WTC11 (cell line): ENCODE results near the gene PPP4R2. TPM values are rescaled to one million over a fixed set of nuclear protein-coding genes. Genes with fewer than 3 reads are reported as not detected.

ENCODE experiments used
- ATAC-seq: fragments of 200-7000 bp; cut with Tn5 transposase; 2 replicates; pipeline ENCODE4 v1.10.0; 2021; ENCODE audit warnings: mild to moderate bottlenecking, moderate library complexity
- CTCF ChIA-PET: fragments of 300-600 bp; sonication (Branson Sonifier 250); formaldehyde crosslinking; loops from one replicate; lab custom pipeline; 2021; ENCODE audit warnings: antibody characterized with exemption; lab: Charles Lee
- POLR2A ChIA-PET: fragments of 350-600 bp; sonication (Branson Sonifier 250); formaldehyde crosslinking; loops from one replicate; lab custom pipeline; 2021; ENCODE audit warnings: antibody characterized with exemption; lab: Charles Lee
- DNase-seq: peaks from one replicate; pipeline ENCODE4 v3.0.0; 2021; ENCODE audit warnings: low spot score
- H3K27ac Mint-ChIP-seq: 2 replicates; pipeline ENCODE4 v1.8.0; 2021; ENCODE audit warnings: mixed read lengths
- H3K27me3 Mint-ChIP-seq: 2 replicates; pipeline ENCODE4 v1.8.0; 2021; ENCODE audit warnings: low read depth, mild to moderate bottlenecking, moderate library complexity, mixed read lengths
- H3K36me3 Mint-ChIP-seq: 2 replicates; pipeline ENCODE4 v1.8.0; 2021; ENCODE audit warnings: mixed read lengths
- H3K4me1 Mint-ChIP-seq: 2 replicates; pipeline ENCODE4 v1.8.0; 2022; ENCODE audit warnings: mixed read lengths
- H3K4me3 Mint-ChIP-seq: 2 replicates; pipeline ENCODE4 v1.8.0; 2021; ENCODE audit warnings: mild to moderate bottlenecking, moderate library complexity, mixed read lengths
- H3K9me3 Mint-ChIP-seq: 2 replicates; pipeline ENCODE4 v1.8.0; 2021; ENCODE audit warnings: mixed read lengths
- AFF4 ChIP-seq: sonication (generic); formaldehyde crosslinking; IDR thresholded peaks from 2 replicates; pipeline ENCODE4 v1.8.1; 2023; ENCODE audit warnings: mild to moderate bottlenecking, missing genetic modification reagents, borderline replicate concordance
- ATF3 ChIP-seq: sonication (generic); formaldehyde crosslinking; conservative IDR thresholded peaks from 2 replicates; pipeline ENCODE4 v1.8.1; 2022; ENCODE audit warnings: mild to moderate bottlenecking, missing genetic modification reagents
- ELF4 ChIP-seq: sonication (generic); formaldehyde crosslinking; IDR thresholded peaks from 2 replicates; pipeline ENCODE4 v1.8.1; 2022; ENCODE audit warnings: low read depth, mild to moderate bottlenecking, moderate library complexity, missing genetic modification reagents
- ERG ChIP-seq: fragments of 250-450 bp; sonication (Bioruptor Pico); IDR thresholded peaks from 2 replicates; pipeline ENCODE4 v1.8.0; 2021; ENCODE audit warnings: mild to moderate bottlenecking
- ESRRA ChIP-seq: sonication (generic); formaldehyde crosslinking; IDR thresholded peaks from 2 replicates; pipeline ENCODE4 v1.8.1; 2022; ENCODE audit warnings: mild to moderate bottlenecking, missing genetic modification reagents, borderline replicate concordance
- FOXK1 ChIP-seq: sonication (generic); formaldehyde crosslinking; IDR thresholded peaks from 2 replicates; pipeline ENCODE4 v1.8.0; 2022; ENCODE audit warnings: mild to moderate bottlenecking, moderate library complexity, missing genetic modification reagents
- HMGA2 ChIP-seq: fragments of 250-450 bp; sonication (Bioruptor Pico); IDR thresholded peaks from 2 replicates; pipeline ENCODE4 v1.4.0; 2021; ENCODE audit warnings: mild to moderate bottlenecking, moderate library complexity
- IRF2 ChIP-seq: sonication (generic); formaldehyde crosslinking; IDR thresholded peaks from 2 replicates; pipeline ENCODE4 v1.8.0; 2022; ENCODE audit warnings: low read depth, missing genetic modification reagents, borderline replicate concordance
- MLX ChIP-seq: sonication (generic); formaldehyde crosslinking; IDR thresholded peaks from 2 replicates; pipeline ENCODE4 v1.8.1; 2023; ENCODE audit warnings: mild to moderate bottlenecking, missing genetic modification reagents, moderate library complexity
- PREB ChIP-seq: sonication (generic); formaldehyde crosslinking; IDR thresholded peaks from 2 replicates; pipeline ENCODE4 v1.8.1; 2022; ENCODE audit warnings: mild to moderate bottlenecking, missing genetic modification reagents, moderate library complexity, borderline replicate concordance
- SMAD3 ChIP-seq: sonication (generic); formaldehyde crosslinking; IDR thresholded peaks from 2 replicates; pipeline ENCODE4 v1.8.0; 2022; ENCODE audit warnings: missing genetic modification reagents, mild to moderate bottlenecking, borderline replicate concordance
- STAT6 ChIP-seq: sonication (generic); formaldehyde crosslinking; conservative IDR thresholded peaks from 2 replicates; pipeline ENCODE4 v1.8.1; 2023; ENCODE audit warnings: mild to moderate bottlenecking, low read depth, missing genetic modification reagents, moderate library complexity
- TEAD1 ChIP-seq: sonication (generic); formaldehyde crosslinking; IDR thresholded peaks from 2 replicates; pipeline ENCODE4 v1.8.0; 2022; ENCODE audit warnings: mild to moderate bottlenecking, missing genetic modification reagents
- ZBTB21 ChIP-seq: sonication (generic); formaldehyde crosslinking; IDR thresholded peaks from 2 replicates; pipeline ENCODE4 v1.8.1; 2023; ENCODE audit warnings: mild to moderate bottlenecking, missing genetic modification reagents, borderline replicate concordance
- ZNF121 ChIP-seq: sonication (generic); formaldehyde crosslinking; IDR thresholded peaks from 2 replicates; pipeline ENCODE4 v1.8.0; 2023; ENCODE audit warnings: missing genetic modification reagents
- ZNF138 ChIP-seq: sonication (generic); formaldehyde crosslinking; conservative IDR thresholded peaks from 2 replicates; pipeline ENCODE4 v1.8.1; 2022; ENCODE audit warnings: mild to moderate bottlenecking, moderate library complexity, missing genetic modification reagents
- ZNF263 ChIP-seq: sonication (generic); formaldehyde crosslinking; IDR thresholded peaks from 2 replicates; pipeline ENCODE4 v1.8.1; 2022; ENCODE audit warnings: low read depth, mild to moderate bottlenecking, moderate library complexity, missing genetic modification reagents
- ZNF396 ChIP-seq: fragments of 250-450 bp; sonication (Bioruptor Pico); IDR thresholded peaks from 2 replicates; pipeline ENCODE4 v1.8.0; 2021; ENCODE audit warnings: mild to moderate bottlenecking, moderate library complexity, borderline replicate concordance
- total RNA-seq: library from RNA; stranded (reverse); gene quantifications from 3 replicates; pipeline ENCODE4 v1.2.3, GENCODE V29; 2021

PPP4R2 gene
- total RNA-seq, 1 experiment from 2014 or later, result 78.1 TPM

GRCh38 chr3:72991522-72991921, 5.1 kb upstream of the PPP4R2 start:
- no peak for TF ChIP-seq PREB (CRISPR knock-in tag)
- TF ChIP-seq ZNF138 (CRISPR knock-in tag), result no peak
- TF ChIP-seq STAT6 (CRISPR knock-in tag), result no peak
- TF ChIP-seq ZBTB21 (CRISPR knock-in tag), result no peak
- no peak for TF ChIP-seq HMGA2 (CRISPR knock-in tag)
- no peak for TF ChIP-seq ATF3 (CRISPR knock-in tag)
- TF ChIP-seq FOXK1 (CRISPR knock-in tag), result no peak
- no peak for TF ChIP-seq TEAD1 (CRISPR knock-in tag)
- no peak for TF ChIP-seq ERG (CRISPR knock-in tag)
- no peak for TF ChIP-seq MLX (CRISPR knock-in tag)
- no peak for TF ChIP-seq ESRRA
- TF ChIP-seq, all 79 proteins: peak for 0
- POLR2A ChIA-PET, result no interaction called here
- Mint-ChIP-seq H3K27ac (no peak overlapping the region), H3K36me3 (no peaks in the 10 kb centered on the region), H3K27me3 (no peaks in the 10 kb centered on the region), H3K4me1 (peaks cover 6% of the 10 kb centered on the region), H3K4me3 (no peak overlapping the region), H3K9me3 (no peaks in the 10 kb centered on the region)
- DNase-seq (no peak), ATAC-seq (no peak)
- CTCF ChIA-PET, result no interaction called here

GRCh38 chr3:72993391-72993790, 3.2 kb upstream of the PPP4R2 start:
- Mint-ChIP-seq H3K4me1 (peaks cover 14% of the 10 kb centered on the region), H3K4me3 (no peak overlapping the region), H3K27ac (peak overlapping the region; percentile 43), H3K27me3 (no peaks in the 10 kb centered on the region), H3K36me3 (peaks cover 9% of the 10 kb centered on the region), H3K9me3 (no peaks in the 10 kb centered on the region)
- ATAC-seq (peak; percentile 14; the same call in 1 of the 2 replicates), DNase-seq (no peak)
- TF ChIP-seq ZNF121 (CRISPR knock-in tag), result no peak
- TF ChIP-seq IRF2, result no peak
- no peak for TF ChIP-seq AFF4 (CRISPR knock-in tag)
- TF ChIP-seq ZNF396 (CRISPR knock-in tag), result no peak
- TF ChIP-seq ELF4 (CRISPR knock-in tag), result no peak
- no peak for TF ChIP-seq ZNF263
- no peak for TF ChIP-seq SMAD3 (CRISPR knock-in tag)
- ChIA-PET CTCF (interaction anchor here (0.8 to 1.2 kb wide), 2 partner anchors 58 to 63 kb away, joined by 3 to 9 read pairs; no protein-coding TSS in a partner anchor), POLR2A (interaction anchor here (1.1 kb wide), 1 partner anchor 15 kb away, joined by 3 read pairs; no protein-coding TSS in a partner anchor)
